Middle frontal gyrus (tissue), 1 donor: ENCODE measurements around the gene CXCL5.
"Not testable (repeated sequence)": the region's sequence is repeated elsewhere in the genome, so short reads cannot be mapped to it uniquely, and the experiment has no call there.

Experiments
- DNase-seq: peaks from one replicate; pipeline ENCODE4 v3.0.0-alpha.2; 2015; ENCODE audit warnings: low spot score; ENCODE audit errors: extremely low spot score

The CXCL5 gene

GRCh38 chr4:73974352-73974751, 24.1 kb downstream of the CXCL5 start:
- no peak for DNase-seq

GRCh38 chr4:73970945-73971344, 27.5 kb downstream of the CXCL5 start:
- no peak for DNase-seq

GRCh38 chr4:73970011-73970410, 28.5 kb downstream of the CXCL5 start:
- no peak for DNase-seq

- DNase-seq: no peak
Measured at GRCh38 chr4:73967866-73968265, 30.6 kb downstream of the CXCL5 start.

- no peak for DNase-seq
Measured at GRCh38 chr4:73964862-73965611, 33.4 kb downstream of the CXCL5 start.

GRCh38 chr4:73962724-73963123, 35.8 kb downstream of the CXCL5 start:
- no peak for DNase-seq

- not testable (repeated sequence) for DNase-seq
Measured at GRCh38 chr4:73959041-73959440, 39.4 kb downstream of the CXCL5 start.

GRCh38 chr4:73952352-73952751, 46.1 kb downstream of the CXCL5 start:
- no peak for DNase-seq

GRCh38 chr4:73950376-73950920, 48.0 kb downstream of the CXCL5 start:
- not testable (repeated sequence) for DNase-seq

- DNase-seq: no peak
Measured at GRCh38 chr4:73948990-73949706, 49.3 kb downstream of the CXCL5 start.

GRCh38 chr4:73948291-73948690, 50.2 kb downstream of the CXCL5 start:
- DNase-seq: no peak

- no peak for DNase-seq
Measured at GRCh38 chr4:73947239-73947985, 51.1 kb downstream of the CXCL5 start.

- DNase-seq: no peak
Measured at GRCh38 chr4:73945674-73946449, 52.6 kb downstream of the CXCL5 start.
